GM19455 (cell line): ENCODE measurements around the gene DDR2.

ENCODE experiments used
- ATAC-seq: cut with Tn5 transposase; IDR thresholded peaks from one replicate; pipeline ENCODE4 v1.9.1; 2021; ENCODE audit not compliant: unreplicated experiment

The DDR2 gene

GRCh38 chr1:162670928-162671663 lies 38.8 kb downstream of the DDR2 start:
- no peak for ATAC-seq

DNA sequence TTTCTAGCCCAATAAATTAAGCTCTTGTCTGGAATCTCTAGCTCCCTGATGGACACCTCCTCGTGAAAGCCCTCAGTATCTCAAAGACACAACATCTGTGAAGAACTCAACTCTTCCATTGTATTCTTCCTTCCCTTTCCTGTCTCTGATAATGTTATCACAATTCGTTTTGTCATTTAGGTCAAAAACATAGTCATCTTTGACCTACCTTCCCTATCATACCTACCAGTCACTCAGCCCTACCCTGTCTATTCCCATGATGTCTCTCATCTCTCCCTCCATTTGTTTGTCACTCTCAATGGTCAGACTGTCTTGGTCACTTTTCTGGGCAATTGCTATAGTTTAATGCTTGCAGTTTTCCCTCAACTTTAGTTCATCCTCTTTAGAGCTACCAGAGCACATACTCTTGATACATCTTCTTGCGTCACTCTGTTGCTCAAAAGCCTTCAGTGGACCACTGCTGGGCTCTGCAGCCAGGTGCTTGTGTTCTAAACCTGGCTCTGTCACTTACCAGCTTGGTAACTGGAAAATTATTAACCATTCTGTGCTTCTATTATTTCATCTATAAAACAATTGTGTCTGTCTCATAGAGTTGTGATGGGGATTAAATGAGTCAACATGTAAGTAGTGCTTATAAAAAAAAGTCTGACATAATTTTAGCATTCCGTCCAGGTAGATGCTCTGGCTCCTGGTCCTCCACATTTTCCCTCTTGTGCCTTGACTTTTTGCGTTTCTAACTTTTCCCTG lies 39.6 kb downstream of the DDR2 start:
- ATAC-seq, result no peak

DNA sequence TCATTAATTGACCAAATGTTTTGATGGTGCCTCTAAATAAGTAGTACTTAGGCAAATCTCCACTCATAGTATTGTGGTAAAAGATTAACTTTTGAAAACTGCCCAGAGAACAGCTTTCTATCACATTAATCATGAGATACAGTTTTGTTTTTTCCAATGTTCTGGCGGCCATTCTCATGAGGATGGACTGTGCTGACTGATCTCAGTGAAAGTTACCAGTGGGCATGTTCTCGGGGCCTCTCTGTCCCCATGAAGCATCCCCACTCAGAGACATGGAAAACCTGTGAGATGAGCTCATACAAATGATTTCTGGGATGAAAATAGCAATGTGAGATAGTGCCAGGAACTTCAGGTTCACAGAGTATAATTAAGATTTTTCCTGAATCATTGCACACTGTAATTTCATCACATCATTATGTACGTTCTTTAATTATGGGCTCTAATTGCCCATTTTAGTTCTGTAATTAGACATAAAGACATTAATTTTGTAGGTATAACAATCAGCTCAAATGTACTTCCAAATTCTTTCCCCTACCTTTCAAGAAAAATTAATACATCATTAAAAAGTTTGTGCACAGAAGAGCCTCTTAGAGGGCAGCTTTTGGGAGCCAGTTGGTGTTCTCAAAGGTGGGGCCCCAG lies 40.5 kb downstream of the DDR2 start:
- no peak for ATAC-seq

DNA sequence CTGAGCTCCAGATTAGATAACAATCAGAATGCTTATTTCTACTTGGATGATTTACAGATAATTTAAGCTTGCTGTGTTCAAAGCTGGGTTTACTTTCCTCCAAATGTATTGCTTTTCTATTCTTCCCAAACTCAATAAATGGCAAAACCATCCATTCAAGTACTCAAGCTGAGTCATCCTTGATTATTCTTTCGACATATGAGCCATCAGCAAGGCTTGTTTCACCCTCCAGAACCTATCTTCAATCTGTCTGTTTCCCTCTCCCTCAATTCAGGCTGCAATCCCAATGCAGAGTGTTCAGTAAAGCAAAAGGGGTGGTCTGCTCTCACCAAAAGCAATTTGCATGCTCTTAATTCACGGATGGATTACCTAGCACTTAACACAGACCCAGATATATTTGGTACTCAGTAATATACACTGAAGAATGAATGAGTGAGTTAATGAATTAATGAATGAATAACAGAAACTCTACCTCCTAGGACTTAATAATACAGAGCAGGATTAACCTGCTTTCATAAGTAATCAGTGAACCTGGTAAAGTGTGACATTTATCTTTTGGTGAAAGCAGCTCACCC lies 41.9 kb downstream of the DDR2 start:
- no peak for ATAC-seq

DNA sequence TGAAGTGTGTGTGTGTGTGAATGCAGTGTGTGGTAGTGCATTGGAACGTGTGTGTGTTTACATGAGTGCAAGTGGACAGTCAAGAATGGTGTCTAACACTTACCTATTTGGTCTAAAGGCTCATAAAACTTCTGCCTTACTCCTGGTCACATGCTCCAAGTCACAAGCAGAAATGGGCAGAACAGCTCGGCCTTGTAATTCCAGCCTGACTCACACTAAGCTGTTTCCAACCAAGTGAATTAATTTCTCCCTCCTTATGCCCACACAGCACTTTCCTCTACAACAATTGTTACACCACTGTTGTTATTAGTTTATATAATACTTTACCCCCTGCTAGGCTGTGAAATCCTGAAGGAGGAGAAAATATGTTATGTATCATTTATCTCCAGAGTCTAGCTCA lies 43.8 kb downstream of the DDR2 start:
- ATAC-seq, result no peak

- ATAC-seq, result no peak
These were observed 44.5 kb downstream of the DDR2 start for GRCh38 chr1:162676750-162677149.

GRCh38 chr1:162677607-162678371 lies 45.5 kb downstream of the DDR2 start:
- no peak for ATAC-seq

DNA sequence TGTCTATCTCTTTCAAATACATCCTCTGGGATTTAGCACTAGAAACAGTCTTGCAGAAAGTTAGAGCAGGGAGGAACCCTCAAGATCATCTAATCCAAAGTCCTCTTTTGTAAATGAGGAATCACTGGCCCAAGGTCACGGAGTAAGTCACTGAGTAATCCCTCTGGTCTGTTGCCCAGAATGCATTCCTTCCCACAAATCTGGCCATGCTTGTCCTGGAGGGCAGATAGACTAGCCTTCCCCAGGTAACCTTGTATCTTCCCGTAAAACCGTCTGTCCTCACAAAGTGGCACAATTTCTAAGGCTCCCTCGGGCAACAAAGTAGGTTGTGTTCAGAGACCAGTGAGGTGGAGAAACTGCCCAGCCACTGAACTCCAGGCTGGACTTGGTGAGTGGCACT lies 46.2 kb downstream of the DDR2 start:
- no peak for ATAC-seq

DNA sequence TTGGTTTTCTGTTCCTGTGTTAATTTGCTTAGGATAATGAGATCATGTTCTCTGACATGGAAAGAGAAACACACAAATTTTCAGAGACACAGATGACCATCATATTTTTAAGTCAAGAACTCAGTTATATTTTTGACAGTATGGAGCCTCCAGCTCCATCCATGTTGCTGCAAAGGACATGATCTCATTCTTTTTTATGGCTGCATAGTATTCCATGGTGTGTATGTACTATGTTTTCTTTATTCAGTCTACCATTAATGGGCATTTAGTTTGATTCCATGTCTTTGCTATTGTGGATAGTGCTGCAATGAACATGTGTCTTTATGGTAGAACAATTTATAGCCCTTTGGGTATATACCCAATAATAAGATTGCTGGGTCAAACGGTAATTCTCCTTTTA lies 47.0 kb downstream of the DDR2 start:
- ATAC-seq, result no peak

- ATAC-seq, result no peak
These were observed 48.3 kb downstream of the DDR2 start for GRCh38 chr1:162680419-162681121.

GRCh38 chr1:162681122-162681436 lies 48.8 kb downstream of the DDR2 start:
- ATAC-seq, result no peak

DNA sequence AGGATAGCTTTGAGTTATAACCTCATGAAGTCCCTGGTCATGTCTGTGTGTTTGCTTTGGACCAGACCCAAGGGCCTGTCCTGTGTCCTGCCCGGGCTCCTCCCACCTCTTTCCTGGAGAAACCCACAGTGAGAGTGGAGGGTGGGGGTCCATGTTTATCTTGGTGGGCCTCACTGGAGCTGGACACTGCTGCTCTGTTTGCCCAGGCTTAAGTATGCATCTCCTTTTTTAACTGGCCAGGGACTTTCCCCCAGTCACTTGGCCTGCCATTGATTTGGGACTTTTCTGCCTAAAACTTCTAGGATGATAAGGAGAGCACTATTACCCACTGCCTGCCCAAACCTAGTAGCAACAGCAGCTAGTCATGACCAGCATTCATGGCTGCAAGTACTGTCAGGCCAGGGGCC lies 49.8 kb downstream of the DDR2 start:
- no peak for ATAC-seq

GRCh38 chr1:162687870-162688269 lies 55.6 kb downstream of the DDR2 start:
- ATAC-seq, result no peak

DNA sequence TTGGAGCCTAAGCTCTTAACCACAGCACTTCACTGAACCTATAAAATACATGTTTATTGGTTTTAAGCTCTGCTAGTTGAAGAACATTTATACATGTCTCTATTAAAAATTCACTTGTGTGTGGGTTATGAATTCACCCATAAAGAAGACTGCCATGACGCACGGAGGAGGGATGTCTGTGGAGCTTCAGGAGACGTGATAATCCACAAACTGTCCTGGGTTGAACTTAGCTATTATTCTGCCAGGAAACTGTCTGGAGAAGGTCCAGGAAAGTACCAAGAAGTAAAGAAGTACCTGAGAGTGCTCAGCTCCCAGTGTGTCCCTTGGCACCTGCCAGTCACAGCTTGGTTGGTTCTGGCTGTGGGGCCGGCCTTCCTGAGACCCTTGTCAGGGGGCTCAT lies 56.3 kb downstream of the DDR2 start:
- no peak for ATAC-seq

GRCh38 chr1:162688931-162689330 lies 56.7 kb downstream of the DDR2 start:
- ATAC-seq, result no peak

- ATAC-seq, result no peak
These were observed 57.7 kb downstream of the DDR2 start for GRCh38 chr1:162689745-162690671.

- no peak for ATAC-seq
These were observed 58.6 kb downstream of the DDR2 start for GRCh38 chr1:162690672-162691434.

DNA sequence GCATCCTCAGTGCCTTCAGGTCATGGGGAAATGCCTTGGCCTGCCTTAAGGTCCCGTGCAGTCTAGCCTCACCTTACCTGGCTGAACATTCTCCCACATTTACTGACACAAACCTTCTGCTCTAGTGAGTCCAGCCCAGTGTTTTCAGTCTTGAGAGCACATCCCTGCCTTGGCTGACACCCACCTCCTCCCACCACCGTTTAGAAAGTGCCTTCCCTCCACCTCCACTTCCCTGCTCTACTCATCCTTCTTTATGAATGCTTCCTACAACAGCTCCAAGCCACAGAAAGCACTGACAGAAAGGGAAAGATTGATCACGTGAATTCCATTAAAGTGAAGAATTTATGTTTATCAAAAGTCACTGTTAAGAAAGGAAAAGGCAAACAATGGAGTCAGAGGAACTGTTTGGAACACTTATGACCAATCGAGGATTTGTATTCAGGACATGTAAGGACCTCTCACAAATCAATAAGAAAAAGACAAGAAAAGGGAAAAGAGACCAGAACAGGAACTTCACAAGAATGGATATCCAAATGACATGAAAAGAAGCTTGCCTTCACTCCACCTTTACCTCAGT lies 59.8 kb downstream of the DDR2 start:
- no peak for ATAC-seq
